H9 (cell line): ENCODE data around the gene GRK4. TPM values are rescaled to one million over a fixed set of nuclear protein-coding genes. Genes with fewer than 3 reads are reported as not detected.
"Not testable (repeated sequence)": the region's sequence is repeated elsewhere in the genome, so short reads cannot be mapped to it uniquely, and the experiment has no call there.

ENCODE experiments used
- DNase-seq: peaks from one replicate; pipeline ENCODE4 v3.0.0-alpha.2; 2017
- H2AFZ ChIP-seq: one replicate; pipeline ENCODE4 v1.6.1; 2013; ENCODE audit warnings: mild to moderate bottlenecking, low read length, control low read depth, moderate library complexity
- H2AK5ac ChIP-seq: 2 replicates; pipeline ENCODE4 v1.6.1; 2013; ENCODE audit warnings: low read length, control low read depth, mixed read lengths; ENCODE audit not compliant: insufficient read length
- H2BK120ac ChIP-seq: one replicate; pipeline ENCODE4 v1.6.1; 2013; ENCODE audit warnings: low read depth, mild to moderate bottlenecking, low read length, control low read depth, inconsistent platforms; ENCODE audit not compliant: poor library complexity, severe bottlenecking
- H2BK12ac ChIP-seq: 2 replicates; pipeline ENCODE4 v1.6.1; 2013; ENCODE audit warnings: low read length, control low read depth, mixed read lengths, low read depth; ENCODE audit not compliant: insufficient read length
- H2BK15ac ChIP-seq: 2 replicates; pipeline ENCODE4 v1.6.1; 2013; ENCODE audit warnings: low read depth, low read length, control low read depth
- H2BK20ac ChIP-seq: one replicate; pipeline ENCODE4 v1.6.1; 2013; ENCODE audit warnings: low read depth, mild to moderate bottlenecking, low read length, control low read depth, inconsistent platforms; ENCODE audit not compliant: poor library complexity, severe bottlenecking
- H2BK5ac ChIP-seq: 2 replicates; pipeline ENCODE4 v1.6.1; 2013; ENCODE audit warnings: low read length, control low read depth, mixed read lengths; ENCODE audit not compliant: insufficient read length
- H3K14ac ChIP-seq: 2 replicates; pipeline ENCODE4 v1.6.1; 2013; ENCODE audit warnings: low read length, control low read depth; ENCODE audit not compliant: insufficient read depth
- H3K18ac ChIP-seq: 2 replicates; pipeline ENCODE4 v1.6.1; 2013; ENCODE audit warnings: low read depth, mild to moderate bottlenecking, mixed read lengths, low read length, control low read depth; ENCODE audit not compliant: insufficient read length
- H3K23ac ChIP-seq: 2 replicates; pipeline ENCODE4 v1.6.1; 2013; ENCODE audit warnings: low read length, control low read depth, mixed read lengths, low read depth; ENCODE audit not compliant: insufficient read length
- H3K23me2 ChIP-seq: 2 replicates; pipeline ENCODE4 v1.6.1; 2013; ENCODE audit warnings: low read depth, mild to moderate bottlenecking, mixed read lengths, low read length, control low read depth; ENCODE audit not compliant: insufficient read length, poor library complexity, severe bottlenecking
- H3K27ac ChIP-seq: 2 replicates; pipeline ENCODE4 v1.5.1; 2013; ENCODE audit warnings: low read length, control low read depth, mixed read lengths, low read depth; ENCODE audit not compliant: insufficient read length
- H3K27me3 ChIP-seq: 2 replicates; pipeline ENCODE4 v1.6.1; 2013; ENCODE audit warnings: low read length, control low read depth, inconsistent platforms; ENCODE audit not compliant: insufficient read depth
- H3K4ac ChIP-seq: 2 replicates; pipeline ENCODE4 v1.6.1; 2013; ENCODE audit warnings: low read depth, mild to moderate bottlenecking, control low read depth, inconsistent platforms, low read length, moderate library complexity
- H3K4me1 ChIP-seq: 2 replicates; pipeline ENCODE4 v1.6.1; 2013; ENCODE audit warnings: low read length, control low read depth, inconsistent platforms; ENCODE audit not compliant: insufficient read depth
- H3K4me2 ChIP-seq: 2 replicates; pipeline ENCODE4 v1.6.1; 2013; ENCODE audit warnings: low read length, control low read depth, mixed read lengths; ENCODE audit not compliant: insufficient read length, insufficient read depth
- H3K56ac ChIP-seq: 2 replicates; pipeline ENCODE4 v1.6.1; 2013; ENCODE audit warnings: low read depth, mild to moderate bottlenecking, mixed read lengths, low read length, control low read depth; ENCODE audit not compliant: insufficient read length
- H3K79me1 ChIP-seq: 2 replicates; pipeline ENCODE4 v1.6.1; 2013; ENCODE audit warnings: low read depth, mild to moderate bottlenecking, moderate library complexity, low read length, control low read depth, inconsistent platforms; ENCODE audit not compliant: insufficient read depth, poor library complexity, severe bottlenecking
- H3K79me2 ChIP-seq: 2 replicates; pipeline ENCODE4 v1.6.1; 2013; ENCODE audit warnings: low read length, control low read depth, inconsistent platforms; ENCODE audit not compliant: insufficient read depth
- H3K9ac ChIP-seq: 2 replicates; pipeline ENCODE4 v1.6.1; 2013; ENCODE audit warnings: low read length, control low read depth, mixed read lengths; ENCODE audit not compliant: insufficient read length; ENCODE audit errors: extremely low read depth
- H3K9me3 ChIP-seq: one replicate; pipeline ENCODE4 v1.6.1; 2013; ENCODE audit warnings: low read depth, low read length, inconsistent platforms; ENCODE audit not compliant: control insufficient read depth
- H3T11ph ChIP-seq: one replicate; pipeline ENCODE4 v1.6.1; 2013; ENCODE audit warnings: mild to moderate bottlenecking, low read length, control low read depth, inconsistent platforms
- H4K20me1 ChIP-seq: one replicate; pipeline ENCODE4 v1.6.1; 2013; ENCODE audit not compliant: control insufficient read depth, insufficient read length, insufficient read depth
- H4K5ac ChIP-seq: 2 replicates; pipeline ENCODE4 v1.6.1; 2013; ENCODE audit warnings: low read depth, mild to moderate bottlenecking, mixed read lengths, low read length, control low read depth; ENCODE audit not compliant: insufficient read length
- H4K8ac ChIP-seq: replicated peaks from 2 replicates; pipeline ENCODE4 v1.6.1; 2013; ENCODE audit warnings: low read length, control low read depth, mixed read lengths, low read depth; ENCODE audit not compliant: insufficient read length
- H4K91ac ChIP-seq: 2 replicates; pipeline ENCODE4 v1.6.1; 2013; ENCODE audit warnings: low read depth, mild to moderate bottlenecking, moderate library complexity, mixed read lengths, low read length, control low read depth; ENCODE audit not compliant: insufficient read length
- H3K27ac Mint-ChIP-seq, 3 experiments: 2 replicates in 2 of 3; 3 replicates in 1 of 3; pipeline ENCODE4 v1.8.0; 2020 to 2021; ENCODE audit warnings: mixed read lengths in 3 of 3, mild to moderate bottlenecking in 1 of 3, moderate library complexity in 1 of 3
- H3K27me3 Mint-ChIP-seq: 2 replicates; pipeline ENCODE4 v1.8.0; 2021; ENCODE audit warnings: low read depth, mild to moderate bottlenecking, moderate library complexity, mixed read lengths
- H3K36me3 Mint-ChIP-seq, 3 experiments: 2 replicates in 2 of 3; 3 replicates in 1 of 3; pipeline ENCODE4 v1.8.0; 2020 to 2021; ENCODE audit warnings: low read depth in 3 of 3, mixed read lengths in 3 of 3; ENCODE audit not compliant: insufficient read depth in 1 of 3
- H3K4me1 Mint-ChIP-seq, 2 experiments: 2 replicates each; pipeline ENCODE4 v1.8.0; 2020; ENCODE audit warnings: mixed read lengths in 2 of 2
- H3K4me3 Mint-ChIP-seq, 2 experiments: 2 replicates in 1 of 2; 3 replicates in 1 of 2; pipeline ENCODE4 v1.8.0; 2020 to 2021; ENCODE audit warnings: mild to moderate bottlenecking in 2 of 2, mixed read lengths in 2 of 2, moderate library complexity in 1 of 2
- H3K9me3 Mint-ChIP-seq, 2 experiments: 2 replicates in 1 of 2; 3 replicates in 1 of 2; pipeline ENCODE4 v1.8.0; 2020; ENCODE audit warnings: mild to moderate bottlenecking in 2 of 2, mixed read lengths in 2 of 2, moderate library complexity in 1 of 2
- WGBS: extraction: QIAGEN DNeasy Blood & Tissue Kit; methylation state at CpG from one replicate; pipeline ENCODE4 v1.1.7; 2013; ENCODE audit warnings: missing lambda C conversion rate, low lambda C conversion rate, mixed read lengths; ENCODE audit not compliant: insufficient read length; ENCODE audit errors: extremely low coverage; 5-methylcytosine and 5-hydroxymethylcytosine counted together
- total RNA-seq: library from RNA; stranded (reverse); gene quantifications from 2 replicates; pipeline ENCODE4 v1.2.1, GENCODE V29; 2021

GRK4 gene
- total RNA-seq, 1 experiment from 2014 or later, result 4.8 TPM

DNA sequence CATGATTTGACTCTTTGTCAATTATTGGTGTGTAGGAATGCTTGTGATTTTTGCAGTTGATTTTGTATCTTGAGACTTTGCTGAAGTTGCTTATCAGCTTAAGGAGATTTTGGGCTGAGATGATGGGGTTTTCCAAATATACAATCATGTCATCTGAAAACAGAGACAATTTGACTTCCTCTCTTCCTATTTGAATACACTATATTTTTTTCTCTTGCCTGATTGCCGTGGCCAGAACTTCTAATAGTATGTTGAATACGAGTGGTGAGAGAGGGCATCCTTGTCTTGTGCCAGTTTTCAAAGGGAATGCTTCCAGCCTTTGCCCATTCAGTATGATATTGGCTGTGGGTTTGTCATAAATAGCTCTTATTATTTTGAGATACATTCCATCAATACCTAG lies 45.1 kb upstream of the GRK4 start:
- H2BK5ac ChIP-seq, H3K9me3 ChIP-seq, H3K27me3 Mint-ChIP-seq, H3K9ac ChIP-seq, H3K4me1 ChIP-seq, H3K14ac ChIP-seq, H3K79me2 ChIP-seq, H3K79me1 ChIP-seq, H3K23ac ChIP-seq, H3T11ph ChIP-seq, H3K27ac Mint-ChIP-seq, H3K27me3 ChIP-seq, H3K4me2 ChIP-seq, H3K4ac ChIP-seq, H3K4me3 Mint-ChIP-seq, H3K56ac ChIP-seq, DNase-seq, H2BK120ac ChIP-seq, H2BK20ac ChIP-seq, H2AFZ ChIP-seq, H4K5ac ChIP-seq, H2BK15ac ChIP-seq, H3K18ac ChIP-seq, H4K8ac ChIP-seq, H2AK5ac ChIP-seq, H2BK12ac ChIP-seq, H3K23me2 ChIP-seq, H3K27ac ChIP-seq, H4K20me1 ChIP-seq, H4K91ac ChIP-seq: not testable (repeated sequence)
- Mint-ChIP-seq H3K4me1 (peaks cover 16 to 18% of the 10 kb centered on the region in 2 experiments), H3K9me3 (peaks cover 37 to 50% of the 10 kb centered on the region in 2 experiments), H3K36me3 (peaks cover 77 to 91% (median 86%) of the 10 kb centered on the region in 3 experiments)
- no CpG with 5 or more reads among the region's 2 CpGs for WGBS

- H4K5ac ChIP-seq, H3K23me2 ChIP-seq, H3K9me3 ChIP-seq, H2AK5ac ChIP-seq, H3K4me2 ChIP-seq, H3K27ac ChIP-seq, H3K18ac ChIP-seq, H4K91ac ChIP-seq, H2BK12ac ChIP-seq, H2BK20ac ChIP-seq, H3K27ac Mint-ChIP-seq, H2BK5ac ChIP-seq, H3K56ac ChIP-seq, H3K4me1 ChIP-seq, H2BK120ac ChIP-seq, H3K4ac ChIP-seq, H3K4me3 Mint-ChIP-seq, H3T11ph ChIP-seq, H4K8ac ChIP-seq, H3K27me3 ChIP-seq, H3K79me1 ChIP-seq, H3K9ac ChIP-seq, H3K14ac ChIP-seq, H3K27me3 Mint-ChIP-seq, H2BK15ac ChIP-seq, H3K23ac ChIP-seq, H2AFZ ChIP-seq, DNase-seq, H3K79me2 ChIP-seq, H4K20me1 ChIP-seq: not testable (repeated sequence)
- Mint-ChIP-seq H3K9me3 (peaks cover 37 to 54% of the 10 kb centered on the region in 2 experiments), H3K4me1 (peaks cover 20 to 22% of the 10 kb centered on the region in 2 experiments), H3K36me3 (peaks cover 81 to 91% (median 88%) of the 10 kb centered on the region in 3 experiments)
- no CpG with 5 or more reads among the region's 8 CpGs for WGBS
Measured at GRCh38 chr4:2918714-2919113, 44.7 kb upstream of the GRK4 start.
